ENCODE measurements around the gene FUT9. TPM values are rescaled to one million over a fixed set of nuclear protein-coding genes. Genes with fewer than 3 reads are reported as not detected.

Gene FUT9
- total and polyA plus RNA-seq, 2 experiments from 2014 or later, result 2.1 to 6.8 TPM

GRCh38 chr6:96001891-96002575 is 13.7 kb upstream of the FUT9 start:
- H3K27me3 Mint-ChIP-seq (ENCODE audit: insufficient read depth, low read depth, poor library complexity), result no peaks in the 10 kb centered on the region
- DNase-seq (ENCODE audit: low spot score) (no peak), ATAC-seq (no peak)
- H3K27ac Mint-ChIP-seq, result no peak overlapping the region
- Histone ChIP-seq H4K20me1 (replicated peaks; ENCODE audit: insufficient read depth) (no peaks in the 10 kb centered on the region), H3K27me3 (ENCODE audit: insufficient read depth) (no peaks in the 10 kb centered on the region), H3K27ac (ENCODE audit: low read depth) (no peak overlapping the region), H3F3A (replicated peaks; ENCODE audit: low read depth) (no peaks in the 10 kb centered on the region), H3K36me3 (ENCODE audit: insufficient read depth) (no peaks in the 10 kb centered on the region), H2AFZ (no peak overlapping the region), H3K4me2 (no peak overlapping the region), H3K79me2 (replicated peaks; ENCODE audit: insufficient read depth) (no peaks in the 10 kb centered on the region), H3K4me1 (ENCODE audit: insufficient read depth) (no peaks in the 10 kb centered on the region), H3K9me2 (ENCODE audit: insufficient read depth) (peaks cover 5% of the 10 kb centered on the region; the same call in 1 of the 2 replicates), H3K4me3 (no peak overlapping the region)
- H3K4me1 Mint-ChIP-seq, result no peaks in the 10 kb centered on the region; the same call in 2 of the 3 replicates
- H3K4me3 Mint-ChIP-seq, result no peak overlapping the region
- H3K36me3 Mint-ChIP-seq (ENCODE audit: low read depth), result peaks cover 3% of the 10 kb centered on the region; the same call in 2 of the 3 replicates
- TF ChIP-seq, protein P1, sequence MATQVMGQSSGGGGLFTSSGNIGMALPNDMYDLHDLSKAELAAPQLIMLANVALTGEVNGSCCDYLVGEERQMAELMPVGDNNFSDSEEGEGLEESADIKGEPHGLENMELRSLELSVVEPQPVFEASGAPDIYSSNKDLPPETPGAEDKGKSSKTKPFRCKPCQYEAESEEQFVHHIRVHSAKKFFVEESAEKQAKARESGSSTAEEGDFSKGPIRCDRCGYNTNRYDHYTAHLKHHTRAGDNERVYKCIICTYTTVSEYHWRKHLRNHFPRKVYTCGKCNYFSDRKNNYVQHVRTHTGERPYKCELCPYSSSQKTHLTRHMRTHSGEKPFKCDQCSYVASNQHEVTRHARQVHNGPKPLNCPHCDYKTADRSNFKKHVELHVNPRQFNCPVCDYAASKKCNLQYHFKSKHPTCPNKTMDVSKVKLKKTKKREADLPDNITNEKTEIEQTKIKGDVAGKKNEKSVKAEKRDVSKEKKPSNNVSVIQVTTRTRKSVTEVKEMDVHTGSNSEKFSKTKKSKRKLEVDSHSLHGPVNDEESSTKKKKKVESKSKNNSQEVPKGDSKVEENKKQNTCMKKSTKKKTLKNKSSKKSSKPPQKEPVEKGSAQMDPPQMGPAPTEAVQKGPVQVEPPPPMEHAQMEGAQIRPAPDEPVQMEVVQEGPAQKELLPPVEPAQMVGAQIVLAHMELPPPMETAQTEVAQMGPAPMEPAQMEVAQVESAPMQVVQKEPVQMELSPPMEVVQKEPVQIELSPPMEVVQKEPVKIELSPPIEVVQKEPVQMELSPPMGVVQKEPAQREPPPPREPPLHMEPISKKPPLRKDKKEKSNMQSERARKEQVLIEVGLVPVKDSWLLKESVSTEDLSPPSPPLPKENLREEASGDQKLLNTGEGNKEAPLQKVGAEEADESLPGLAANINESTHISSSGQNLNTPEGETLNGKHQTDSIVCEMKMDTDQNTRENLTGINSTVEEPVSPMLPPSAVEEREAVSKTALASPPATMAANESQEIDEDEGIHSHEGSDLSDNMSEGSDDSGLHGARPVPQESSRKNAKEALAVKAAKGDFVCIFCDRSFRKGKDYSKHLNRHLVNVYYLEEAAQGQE (IDR thresholded peaks at IDR 0.05; ENCODE audit: unreplicated experiment), result no peak
- TF ChIP-seq JUNB (IDR thresholded peaks at IDR 0.05; ENCODE audit: unreplicated experiment), result no peak
- TF ChIP-seq EZH2phosphoT487 (IDR thresholded peaks at IDR 0.05; ENCODE audit: unreplicated experiment), result no peak
- no peak for TF ChIP-seq EZH2 (IDR thresholded peaks at IDR 0.05; ENCODE audit: low read depth, unreplicated experiment)
- no peak for TF ChIP-seq ZNF462 (CRISPR knock-in tag; IDR thresholded peaks at IDR 0.05)
- no peak for TF ChIP-seq STAT1 (IDR thresholded peaks at IDR 0.05; ENCODE audit: unreplicated experiment)
- no peak for TF ChIP-seq ZNF331 (CRISPR knock-in tag; IDR thresholded peaks at IDR 0.05; ENCODE audit: low read depth)
- no peak for TF ChIP-seq CTCF (conservative IDR thresholded peaks at IDR 0.05; ENCODE audit: low read depth in 2 of 2)
- no peak for TF ChIP-seq NANOG (IDR thresholded peaks at IDR 0.05; ENCODE audit: borderline replicate concordance)
- TF ChIP-seq ZNF114 (CRISPR knock-in tag; IDR thresholded peaks at IDR 0.05), result no peak
- no peak for TF ChIP-seq CREB1 (CRISPR knock-in tag; IDR thresholded peaks at IDR 0.05; ENCODE audit: low read depth)
- TF ChIP-seq, protein P2, sequence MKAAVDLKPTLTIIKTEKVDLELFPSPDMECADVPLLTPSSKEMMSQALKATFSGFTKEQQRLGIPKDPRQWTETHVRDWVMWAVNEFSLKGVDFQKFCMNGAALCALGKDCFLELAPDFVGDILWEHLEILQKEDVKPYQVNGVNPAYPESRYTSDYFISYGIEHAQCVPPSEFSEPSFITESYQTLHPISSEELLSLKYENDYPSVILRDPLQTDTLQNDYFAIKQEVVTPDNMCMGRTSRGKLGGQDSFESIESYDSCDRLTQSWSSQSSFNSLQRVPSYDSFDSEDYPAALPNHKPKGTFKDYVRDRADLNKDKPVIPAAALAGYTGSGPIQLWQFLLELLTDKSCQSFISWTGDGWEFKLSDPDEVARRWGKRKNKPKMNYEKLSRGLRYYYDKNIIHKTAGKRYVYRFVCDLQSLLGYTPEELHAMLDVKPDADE (IDR thresholded peaks at IDR 0.05), result no peak
- no peak for TF ChIP-seq POLR2AphosphoS5 (IDR thresholded peaks at IDR 0.05; ENCODE audit: low read depth)
- peaks cover 13% of the 10 kb centered on the region for H3K9me3 Mint-ChIP-seq

Measured in GM23338 (cell line).